NCI-H446 treated with DMSO at 0.1 percent for 48 hours (cell line): ENCODE data around the gene PDGFRB.
"Not testable (repeated sequence)": the region's sequence is repeated elsewhere in the genome, so short reads cannot be mapped to it uniquely, and the experiment has no call there.

Experiments
- DNase-seq: peaks from one replicate; lab custom pipeline; 2025; lab: John Stamatoyannopoulos, UW

Gene PDGFRB

GRCh38 chr5:150114102-150114641, 41.5 kb downstream of the PDGFRB start:
- no peak for DNase-seq

- DNase-seq = no peak
Observed at GRCh38 chr5:150113047-150113744, 42.4 kb downstream of the PDGFRB start.

GRCh38 chr5:150112201-150113046, 43.2 kb downstream of the PDGFRB start:
- DNase-seq = peak; percentile 3

- no peak for DNase-seq
Observed at GRCh38 chr5:150111122-150111521, 44.5 kb downstream of the PDGFRB start.

- DNase-seq = no peak
Observed at GRCh38 chr5:150109921-150110320, 45.7 kb downstream of the PDGFRB start.

GRCh38 chr5:150108711-150109514, 46.7 kb downstream of the PDGFRB start:
- DNase-seq = no peak

- DNase-seq = no peak
Observed at GRCh38 chr5:150107909-150108447, 47.7 kb downstream of the PDGFRB start.

GRCh38 chr5:150106674-150107426, 48.8 kb downstream of the PDGFRB start:
- DNase-seq = no peak

- no peak for DNase-seq
Observed at GRCh38 chr5:150105928-150106615, 49.6 kb downstream of the PDGFRB start.

GRCh38 chr5:150104550-150104870, 51.1 kb downstream of the PDGFRB start:
- DNase-seq = no peak

GRCh38 chr5:150103678-150104549, 51.7 kb downstream of the PDGFRB start:
- no peak for DNase-seq

- no peak for DNase-seq
Observed at GRCh38 chr5:150101023-150101422, 54.6 kb downstream of the PDGFRB start.

GRCh38 chr5:150097152-150097551, 58.5 kb downstream of the PDGFRB start:
- DNase-seq = no peak

- DNase-seq = no peak
Observed at GRCh38 chr5:150092159-150092787, 63.4 kb downstream of the PDGFRB start.

- DNase-seq = no peak
Observed at GRCh38 chr5:150085950-150086715, 69.5 kb downstream of the PDGFRB start, which contains the start of gene CSF1R. CSF1R (minus strand) TSS chr5:150086554; CDS start chr5:150086427, 127 bp downstream.

- DNase-seq = no peak
Observed at GRCh38 chr5:150085191-150085912, 70.3 kb downstream of the PDGFRB start.

- DNase-seq = not testable (repeated sequence)
Observed at GRCh38 chr5:150084754-150085153, 70.9 kb downstream of the PDGFRB start.

GRCh38 chr5:150082889-150083288, 72.8 kb downstream of the PDGFRB start:
- DNase-seq = no peak
